HG02973 (cell line): Measurements from ENCODE around the gene ATOH8.
"Not testable (repeated sequence)": the region's sequence is repeated elsewhere in the genome, so short reads cannot be mapped to it uniquely, and the experiment has no call there.

Experiments
- ATAC-seq: cut with Tn5 transposase; IDR thresholded peaks from one replicate; pipeline ENCODE4 v1.9.1; 2021; ENCODE audit warnings: moderate library complexity; ENCODE audit not compliant: unreplicated experiment

The ATOH8 gene

DNA sequence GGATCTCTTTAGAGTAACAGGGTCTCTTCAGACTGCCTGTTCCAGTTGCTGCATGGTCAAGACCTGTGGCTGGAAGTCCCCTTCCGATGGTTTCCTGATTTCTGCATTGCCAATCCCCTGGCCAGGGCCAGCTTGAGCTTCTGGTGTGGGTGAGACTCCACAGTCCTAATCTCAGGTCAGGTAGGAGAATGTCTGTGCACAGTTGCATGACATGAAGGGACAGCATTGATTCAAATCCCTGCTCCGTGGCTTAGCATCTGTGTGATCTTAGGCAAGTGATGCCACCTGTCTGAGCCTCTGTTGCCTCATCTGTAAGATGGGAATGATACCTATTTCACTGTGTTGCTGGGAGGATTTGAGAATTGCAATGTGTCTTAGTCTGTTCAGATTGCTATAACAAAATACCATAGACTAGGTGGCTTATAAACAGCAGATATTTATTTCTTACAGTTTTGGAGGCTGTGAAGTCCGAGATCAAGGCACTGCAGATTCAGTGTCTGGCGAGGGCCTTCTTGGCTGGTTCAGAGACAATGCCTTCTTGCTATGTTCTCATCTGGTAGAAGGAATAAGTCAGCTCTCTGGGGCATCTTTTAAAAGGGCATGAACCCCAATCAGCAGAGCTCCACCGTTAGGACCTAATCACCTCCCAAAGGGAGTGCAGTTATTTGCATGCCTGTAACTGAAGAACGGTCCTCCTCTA lies 66.2 kb downstream of the ATOH8 start:
- no peak for ATAC-seq

DNA sequence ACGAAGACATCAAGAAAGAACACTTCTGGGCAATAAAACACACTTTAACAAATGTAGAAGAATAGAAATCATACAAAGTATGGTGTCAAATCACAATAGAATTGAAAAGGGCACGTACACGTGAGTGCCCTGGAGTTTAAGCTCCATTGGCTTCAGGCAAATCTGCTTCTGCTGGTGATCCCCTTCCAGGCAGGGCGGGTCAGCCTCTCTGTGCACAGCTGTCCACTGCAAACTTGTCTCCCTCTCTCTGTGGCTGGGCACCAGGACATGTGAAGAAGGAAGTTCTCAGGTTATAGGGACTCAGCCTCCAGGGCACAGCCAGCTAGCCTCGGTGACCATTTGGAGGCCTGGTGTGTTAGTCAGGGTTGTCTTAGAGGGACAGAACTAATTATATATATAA lies 69.0 kb downstream of the ATOH8 start:
- no peak for ATAC-seq

DNA sequence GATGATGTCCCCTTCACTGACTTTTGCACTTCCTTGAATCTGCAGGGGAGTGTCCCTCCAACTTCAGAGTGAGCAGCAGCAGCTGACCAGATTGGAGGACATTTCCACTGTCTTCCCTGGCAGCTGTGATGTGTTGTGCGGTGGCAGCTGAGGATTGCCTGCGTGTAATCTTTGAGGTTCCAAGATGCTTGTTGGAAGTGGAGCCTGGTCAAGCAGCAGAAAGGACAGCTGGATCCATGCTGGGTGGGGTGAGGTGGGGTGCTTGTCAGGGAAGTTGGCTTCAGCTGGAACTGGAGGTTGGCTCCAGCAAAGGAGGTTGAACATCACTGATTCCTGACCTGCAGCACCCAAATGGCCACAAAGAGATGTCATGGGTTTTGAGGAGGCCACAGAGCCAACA lies 70.2 kb downstream of the ATOH8 start:
- ATAC-seq, result no peak

DNA sequence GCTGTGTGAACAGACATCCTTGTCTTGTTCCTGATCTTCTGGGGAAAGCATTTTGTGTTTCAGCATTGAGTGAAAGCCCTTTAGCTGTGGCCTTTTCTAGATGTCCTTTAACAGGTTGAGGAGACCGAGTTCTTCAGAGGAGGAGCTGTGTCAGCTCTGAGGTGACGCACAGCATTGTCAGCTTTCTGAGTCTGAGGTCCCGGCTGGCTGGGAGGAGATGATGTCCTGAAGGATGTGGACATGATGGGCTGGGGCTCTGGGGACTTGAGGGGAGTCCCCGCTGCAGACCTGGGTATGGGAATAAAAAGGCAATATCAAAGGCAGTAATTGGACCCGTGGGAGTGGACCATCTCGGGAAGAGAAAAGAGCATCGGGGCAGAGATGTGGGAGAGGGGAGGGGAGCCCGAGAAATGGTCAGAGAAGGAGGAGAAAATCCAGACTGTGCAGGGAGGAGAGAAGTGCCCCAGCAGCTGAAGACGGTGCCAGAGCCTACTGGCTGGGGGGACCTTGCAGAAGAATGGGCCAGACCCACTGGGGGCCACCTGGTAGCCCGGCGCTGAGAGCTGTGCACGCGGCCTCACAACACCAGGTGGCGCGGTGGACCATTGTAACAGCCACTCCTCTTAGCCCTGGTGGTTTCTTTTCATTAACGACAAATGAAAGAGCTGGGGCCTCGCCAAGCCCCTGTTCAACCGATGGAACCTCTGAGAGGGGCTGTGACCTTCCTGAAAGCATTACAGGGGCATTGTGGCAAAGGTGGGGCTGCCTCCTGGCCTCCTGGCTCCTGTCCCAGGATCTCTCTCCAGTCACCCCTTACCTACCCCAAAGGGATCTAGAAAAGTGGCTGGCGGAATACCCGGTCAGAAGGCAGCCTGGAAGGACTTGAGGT lies 73.4 kb downstream of the ATOH8 start:
- ATAC-seq, result no peak

DNA sequence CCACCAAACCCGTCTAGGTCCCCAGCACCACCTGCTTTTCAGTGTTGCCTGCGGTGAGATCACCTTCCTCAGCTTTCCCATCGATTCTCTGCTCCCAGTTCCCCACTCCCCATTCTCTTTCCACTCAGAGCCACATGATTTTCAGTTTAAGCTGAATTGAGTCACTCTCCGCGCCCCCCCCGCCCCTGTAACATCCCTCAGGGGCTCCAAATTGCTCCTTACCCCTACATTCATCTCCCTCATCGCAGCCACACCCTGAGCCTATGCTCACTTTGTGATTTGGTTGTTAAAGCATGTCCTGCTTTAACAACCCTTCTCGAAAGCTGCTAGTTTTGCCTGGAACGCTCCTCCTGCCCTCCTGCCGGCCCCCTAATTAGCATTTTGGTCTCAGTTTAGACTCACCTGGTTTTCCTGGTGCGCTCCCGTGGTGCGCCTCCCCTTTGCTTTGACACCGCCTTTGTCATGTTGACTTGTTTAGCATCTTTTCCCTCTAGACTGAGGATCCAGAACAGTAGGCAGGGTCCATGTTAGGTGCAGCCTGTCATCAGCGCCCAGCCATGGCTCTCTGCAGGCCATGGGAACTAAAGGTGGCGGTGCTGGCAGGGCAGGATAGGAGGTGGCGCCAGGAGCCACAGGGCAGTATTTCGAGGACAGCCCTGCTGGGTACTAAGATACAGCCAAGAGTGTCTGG lies 74.2 kb downstream of the ATOH8 start:
- no peak for ATAC-seq

DNA sequence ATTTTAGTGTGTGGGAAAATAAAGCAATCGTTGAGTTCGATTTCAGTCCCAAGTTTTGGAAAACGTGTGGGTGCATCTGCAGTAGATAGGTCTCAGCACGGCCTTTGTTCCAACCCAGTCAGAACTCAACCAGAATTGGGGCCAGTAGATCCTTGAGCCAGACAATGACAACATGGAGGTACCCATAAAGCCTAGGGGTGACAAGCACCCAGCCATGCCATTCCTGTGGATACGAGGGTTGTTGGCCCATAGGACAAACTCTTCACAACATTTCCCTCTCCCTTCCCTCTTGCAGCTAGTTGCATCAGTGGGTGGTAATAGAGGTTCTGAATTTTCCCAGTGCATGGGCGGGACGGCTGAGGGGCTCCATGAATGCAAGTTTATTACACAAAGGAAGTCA lies 74.9 kb downstream of the ATOH8 start:
- no peak for ATAC-seq

DNA sequence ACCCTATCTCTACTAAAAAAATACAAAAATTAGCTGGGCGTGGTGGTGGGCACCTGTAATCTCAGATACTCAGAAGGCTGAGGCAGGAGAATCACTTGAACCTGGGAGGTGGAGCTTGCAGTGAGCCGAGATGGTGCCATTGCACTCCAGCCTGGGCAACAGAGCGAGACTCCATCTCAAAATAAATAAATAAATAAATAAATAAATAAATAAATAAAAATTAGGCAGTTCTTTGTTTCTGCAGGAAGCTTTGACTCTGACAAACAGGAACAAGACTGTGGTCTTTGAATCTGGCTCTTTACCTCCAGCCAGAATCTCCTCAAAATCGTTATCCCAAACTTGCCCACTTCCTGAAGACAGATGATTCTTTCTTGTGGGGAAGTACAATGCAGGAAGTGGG lies 75.6 kb downstream of the ATOH8 start:
- not testable (repeated sequence) for ATAC-seq

DNA sequence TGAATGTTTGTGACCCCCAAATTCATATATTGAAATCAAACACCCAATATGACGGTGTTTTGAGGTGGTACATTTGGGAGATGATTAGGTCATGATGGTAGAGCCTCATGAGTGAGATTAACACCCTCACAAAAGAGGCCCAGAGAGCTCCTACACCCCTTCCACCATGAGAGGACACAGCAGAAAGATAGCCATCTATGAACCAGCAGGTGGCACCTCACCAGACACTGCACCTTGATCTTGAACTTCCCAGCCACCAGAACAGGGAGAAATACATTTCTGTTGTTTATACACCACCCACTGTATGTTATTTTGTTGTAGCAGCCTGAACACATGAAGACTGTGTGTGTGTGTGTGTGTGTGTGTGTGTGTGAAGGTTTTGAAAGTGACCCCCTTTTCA lies 76.9 kb downstream of the ATOH8 start:
- ATAC-seq, result no peak

DNA sequence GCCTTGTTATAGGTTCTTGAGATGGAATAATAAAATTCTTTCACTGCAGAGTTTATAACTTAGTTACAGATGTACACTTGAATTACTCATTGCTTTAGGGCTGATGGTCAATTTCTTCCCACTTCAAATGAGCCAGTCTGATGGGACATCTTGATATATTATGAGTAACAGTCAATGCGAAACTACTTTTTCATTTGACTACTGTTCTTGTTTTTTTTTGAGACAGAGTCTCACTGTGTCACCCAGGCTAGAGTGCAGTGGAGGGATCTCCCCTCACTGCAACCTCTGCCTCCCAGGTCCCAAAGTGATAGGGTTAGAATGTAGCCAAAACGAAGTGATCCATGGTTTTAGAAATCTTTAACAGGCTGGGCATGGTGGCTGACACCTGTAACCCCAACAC lies 77.9 kb downstream of the ATOH8 start:
- ATAC-seq, result no peak

DNA sequence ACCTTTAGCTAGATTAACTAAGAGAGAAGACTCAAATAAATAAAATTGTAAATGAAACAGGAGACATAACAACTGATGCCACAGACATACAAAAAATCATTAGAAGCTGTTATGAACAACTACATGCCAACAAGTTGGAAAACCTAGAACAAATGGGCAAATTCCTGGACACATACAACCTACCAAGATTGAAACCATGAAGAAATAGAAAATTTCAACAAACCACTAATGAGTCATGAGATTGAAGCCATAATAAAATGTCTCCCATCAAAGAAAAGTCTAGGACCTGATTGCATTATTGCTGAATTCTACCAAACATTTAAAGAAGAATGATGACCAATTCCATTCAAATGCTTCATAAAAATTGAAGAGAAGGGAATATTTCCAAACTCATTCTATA lies 80.7 kb downstream of the ATOH8 start:
- ATAC-seq, result no peak
